ENCODE data around the gene FASLG.

Gene FASLG

GRCh38 chr1:172647110-172647564 is 11.8 kb upstream of the FASLG start:
- DNase-seq (ENCODE audit: low read depth), result no peak

- no peak for DNase-seq (ENCODE audit: low read depth)
Measured at GRCh38 chr1:172647987-172648386, 10.9 kb upstream of the FASLG start.

- no peak for DNase-seq (ENCODE audit: low read depth)
Measured at GRCh38 chr1:172650474-172651193, 8.3 kb upstream of the FASLG start.

GRCh38 chr1:172653015-172653709 is 5.7 kb upstream of the FASLG start:
- no peak for DNase-seq (ENCODE audit: low read depth)

- no peak for DNase-seq (ENCODE audit: low read depth)
Measured at GRCh38 chr1:172654535-172654934, 4.4 kb upstream of the FASLG start.

GRCh38 chr1:172656576-172656975 is 2.3 kb upstream of the FASLG start:
- DNase-seq (ENCODE audit: low read depth), result no peak

DNA sequence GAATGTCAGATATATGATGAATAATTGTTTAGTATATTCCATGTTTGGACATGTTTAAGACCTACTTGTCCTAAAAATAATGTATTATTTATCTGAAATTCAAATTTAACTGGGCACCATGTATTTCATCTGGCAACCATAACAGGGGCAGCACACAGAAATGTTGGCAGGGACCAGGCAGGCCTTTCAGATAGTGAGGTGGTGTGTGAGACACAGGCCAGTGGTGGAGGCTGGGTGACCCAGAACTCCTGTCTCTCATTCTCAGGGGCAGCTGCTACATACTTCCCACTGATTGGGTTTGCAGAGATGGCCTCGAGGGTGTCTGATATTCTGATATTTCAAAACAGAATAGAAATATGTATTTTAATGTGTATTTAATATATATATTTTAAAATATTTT is 1.3 kb upstream of the FASLG start:
- no peak for DNase-seq (ENCODE audit: low read depth)

DNA sequence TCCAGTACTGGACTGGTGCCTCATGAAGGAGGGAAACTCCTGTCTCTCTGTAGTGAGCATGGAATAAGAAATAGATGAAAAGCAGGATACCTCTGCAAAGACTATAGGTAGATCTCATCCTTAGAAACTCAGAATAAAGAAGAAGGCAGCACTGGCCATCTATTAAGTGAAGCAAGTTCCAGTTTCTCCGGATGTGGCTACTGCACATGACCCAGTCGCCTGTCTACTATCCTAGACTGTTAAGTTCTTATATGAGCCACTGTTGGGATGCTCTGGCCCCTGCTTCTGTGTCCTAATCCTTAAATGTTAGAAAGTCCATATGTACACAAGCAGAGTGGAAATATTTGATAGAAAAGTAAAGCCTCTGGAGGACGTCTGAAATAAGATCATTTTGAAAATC is 2.2 kb downstream of the FASLG start:
- DNase-seq (ENCODE audit: low read depth), result no peak

GRCh38 chr1:172662464-172663109 is 3.7 kb downstream of the FASLG start:
- peak; percentile 51 for DNase-seq (ENCODE audit: low read depth)

DNA sequence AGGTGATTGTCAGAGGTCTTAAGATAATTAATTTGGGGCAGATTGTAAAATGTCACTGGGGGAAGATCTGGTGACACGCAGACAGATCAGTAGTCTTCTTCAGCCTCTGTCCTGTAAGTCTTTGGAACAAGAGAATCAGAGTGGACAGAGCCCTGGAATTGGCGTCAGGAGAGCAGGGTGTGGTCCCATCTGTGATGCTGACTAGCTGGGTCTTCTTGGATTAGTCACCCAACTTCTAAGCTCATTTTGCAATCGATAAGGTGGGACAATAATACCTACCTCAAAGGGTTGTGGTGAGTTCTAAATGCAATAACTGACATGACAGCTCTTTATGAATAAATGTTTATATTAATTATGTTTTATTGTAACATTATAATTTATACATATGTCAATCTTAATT is 4.8 kb downstream of the FASLG start:
- DNase-seq (ENCODE audit: low read depth), result no peak

GRCh38 chr1:172668097-172668496 is 9.2 kb downstream of the FASLG start:
- no peak for DNase-seq (ENCODE audit: low read depth)

DNA sequence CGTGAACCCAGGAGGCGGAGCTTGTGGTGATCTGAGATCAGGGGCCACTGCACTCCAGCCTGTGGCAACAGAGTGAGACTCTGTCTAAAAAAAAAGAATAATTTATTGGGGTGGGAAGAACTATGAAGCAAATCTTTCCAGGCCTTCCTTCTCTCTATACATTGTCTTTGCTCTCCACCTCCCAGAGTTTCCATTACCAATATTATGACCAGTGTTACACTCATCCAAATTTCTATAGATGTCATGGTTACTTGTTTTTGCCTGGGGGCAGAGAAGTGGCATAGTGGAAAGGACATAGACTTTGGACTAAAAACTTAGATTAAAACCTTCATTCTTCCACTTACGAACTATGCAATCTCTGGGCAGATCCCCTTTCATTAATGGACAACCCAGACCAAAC is 10.1 kb downstream of the FASLG start:
- no peak for DNase-seq (ENCODE audit: low read depth)

GRCh38 chr1:172670316-172670715 is 11.4 kb downstream of the FASLG start:
- no peak for DNase-seq (ENCODE audit: low read depth)

DNA sequence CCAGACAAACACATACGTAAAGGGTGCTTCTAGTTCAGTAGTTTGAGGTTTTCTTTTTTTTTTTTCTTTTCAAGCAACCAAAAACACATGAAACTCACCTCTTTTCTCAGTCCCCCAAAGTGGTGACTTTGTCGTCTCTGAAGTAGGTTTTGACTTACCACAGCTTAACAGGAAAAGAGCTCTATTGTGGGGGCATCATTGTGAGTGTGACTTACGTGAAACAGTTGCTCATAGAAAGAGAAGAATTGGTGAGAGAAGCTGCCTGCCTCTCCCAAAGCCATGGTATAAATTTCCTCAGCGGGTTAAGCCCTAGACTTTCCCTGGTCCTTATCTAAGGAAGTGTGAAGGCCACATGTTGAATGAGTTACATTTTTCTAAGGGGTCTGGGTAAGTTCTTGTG is 11.9 kb downstream of the FASLG start:
- DNase-seq (ENCODE audit: low read depth), result no peak

DNA sequence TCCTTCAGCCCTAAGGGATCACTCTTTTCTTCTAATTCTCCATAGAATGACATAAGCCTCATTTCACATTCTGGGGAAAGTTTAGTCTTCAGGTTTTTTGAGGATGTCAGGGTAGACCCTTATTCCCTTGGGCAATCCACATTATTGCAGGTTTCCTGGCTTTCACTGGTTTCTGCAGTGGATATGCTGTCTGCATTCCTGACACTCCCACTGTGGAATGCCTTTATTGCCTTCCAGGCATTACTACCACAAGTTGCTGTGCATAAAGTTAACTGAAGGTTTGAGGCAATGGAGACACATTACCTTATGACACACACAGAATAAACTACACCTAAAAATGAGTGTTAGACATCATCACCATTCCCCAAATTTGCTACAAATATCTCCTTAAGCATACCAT is 12.7 kb downstream of the FASLG start:
- peak; percentile 36 for DNase-seq (ENCODE audit: low read depth)

DNA sequence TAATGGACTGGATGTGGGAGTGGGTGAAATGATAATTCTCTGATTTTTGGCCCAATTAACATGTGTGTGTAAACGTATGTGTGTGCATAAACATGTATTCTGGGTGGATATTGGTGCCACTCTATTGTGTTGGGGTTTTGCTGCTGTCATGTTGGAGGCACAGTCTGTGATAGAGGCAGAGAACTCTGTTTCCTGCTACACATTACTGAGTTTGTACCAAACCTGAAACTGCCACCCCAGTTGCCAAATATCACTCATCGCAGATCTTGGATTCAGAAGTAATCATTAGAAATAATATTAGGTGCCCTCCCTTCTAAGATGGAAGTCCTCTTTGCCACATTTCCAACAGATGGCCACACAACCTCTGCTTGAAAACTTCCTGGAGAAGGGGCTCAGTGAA is 13.8 kb downstream of the FASLG start:
- DNase-seq (ENCODE audit: low read depth), result no peak

DNA sequence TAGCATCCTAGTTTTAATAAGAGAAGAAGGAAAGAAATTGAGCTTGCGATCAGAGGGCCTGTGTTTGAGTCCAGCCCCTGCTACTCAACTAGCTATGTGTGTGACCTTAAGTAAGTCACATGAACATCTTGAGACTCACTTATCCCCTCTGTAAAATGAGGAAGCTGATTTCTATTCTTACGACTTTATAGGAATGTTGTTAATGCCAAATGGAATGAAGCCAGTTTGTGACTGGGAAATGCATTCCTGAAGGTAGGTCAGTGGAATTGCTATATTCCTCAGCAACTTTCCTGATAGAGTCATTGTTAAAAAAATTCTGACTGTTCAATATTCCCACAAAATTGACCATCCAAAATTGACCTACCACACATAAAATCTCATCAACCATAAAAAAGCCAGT is 14.9 kb downstream of the FASLG start:
- DNase-seq (ENCODE audit: low read depth), result no peak

DNA sequence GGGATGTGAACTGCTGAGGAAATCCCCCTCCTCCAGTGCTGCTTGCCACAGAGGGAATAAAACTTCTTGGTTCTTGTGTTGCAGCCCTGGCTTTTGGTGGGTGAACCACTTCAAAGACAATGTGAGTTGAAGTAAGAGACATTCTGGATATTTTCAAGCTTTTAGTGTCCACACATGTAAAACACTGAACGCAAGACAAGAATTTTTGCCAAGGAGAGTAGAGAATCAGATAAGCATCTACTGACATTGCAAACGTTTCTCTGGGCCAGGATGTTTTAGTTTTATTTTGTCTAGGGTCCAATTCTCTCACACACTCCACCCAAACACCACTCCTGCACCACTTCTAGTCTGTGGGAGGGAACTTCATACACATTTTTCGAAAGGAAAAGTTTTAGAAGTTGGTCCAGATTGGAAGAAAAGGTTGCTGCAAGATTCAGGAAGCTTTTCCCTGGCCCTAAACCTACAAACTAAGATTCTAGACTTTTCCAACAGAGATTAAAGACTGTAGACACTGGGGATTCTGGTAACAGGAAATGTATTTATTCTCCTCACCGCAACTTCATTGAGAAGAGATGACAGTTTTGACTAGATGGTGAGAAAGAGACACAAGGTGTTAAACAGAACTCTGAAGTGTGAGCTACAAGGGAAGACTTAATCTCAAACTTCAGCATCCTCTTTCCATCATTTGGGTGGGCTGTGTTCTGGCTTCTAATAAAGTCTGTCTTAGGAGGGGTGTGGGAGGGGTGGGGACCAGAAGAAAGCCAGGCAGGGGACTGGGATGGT is 16.1 kb downstream of the FASLG start:
- DNase-seq (ENCODE audit: low read depth), result no peak

- DNase-seq (ENCODE audit: low read depth), result no peak
Measured at GRCh38 chr1:172679000-172679772, 20.3 kb downstream of the FASLG start.

DNA sequence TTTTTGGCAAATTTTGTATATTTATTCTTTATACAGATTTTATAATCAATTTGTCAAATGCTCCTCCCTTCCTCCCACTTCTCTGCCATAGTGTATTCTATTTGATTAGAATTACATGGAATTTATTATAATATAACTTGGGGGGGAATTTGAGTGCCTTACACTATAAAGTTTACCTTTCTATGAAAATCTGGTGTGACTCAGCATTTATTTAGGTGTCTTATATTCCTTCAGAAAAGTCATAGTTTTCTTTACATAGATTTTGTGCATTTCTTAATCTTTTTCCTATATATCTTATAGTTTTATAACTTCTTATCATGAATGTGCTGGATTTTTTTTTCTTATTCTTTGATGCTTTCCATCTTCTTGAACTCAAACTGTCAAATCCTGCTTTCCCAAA is 21.3 kb downstream of the FASLG start:
- no peak for DNase-seq (ENCODE audit: low read depth)

DNA sequence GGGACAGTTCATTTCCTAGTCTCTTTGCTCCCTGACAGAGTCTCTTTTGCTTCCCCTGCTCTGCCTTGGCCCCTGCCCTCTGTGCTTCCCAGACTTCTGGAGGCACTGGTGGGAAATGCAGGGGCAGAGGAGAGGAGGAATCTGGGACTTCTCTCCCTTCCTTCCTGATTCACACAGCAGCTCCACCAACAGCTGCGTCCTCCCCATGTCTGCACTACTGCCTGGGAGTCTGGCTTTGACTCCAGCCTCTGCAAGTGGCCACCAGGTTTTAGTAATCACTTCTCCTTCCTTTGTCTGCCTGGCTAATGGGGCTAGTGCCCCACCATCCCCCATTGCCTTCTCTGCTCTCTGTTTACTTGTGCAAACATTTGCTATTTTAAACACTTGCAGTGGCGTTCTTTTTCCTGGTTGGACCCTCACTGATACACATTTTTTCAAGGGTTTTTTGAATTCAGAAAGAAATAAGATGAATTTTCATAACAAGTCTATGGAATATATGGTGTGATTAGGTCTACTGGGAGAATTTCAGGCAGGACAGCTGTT is 21.9 kb downstream of the FASLG start:
- DNase-seq (ENCODE audit: low read depth), result no peak

Data from GM04504 (cell line).